Measurements from ENCODE around the gene MTCL3.

DNA sequence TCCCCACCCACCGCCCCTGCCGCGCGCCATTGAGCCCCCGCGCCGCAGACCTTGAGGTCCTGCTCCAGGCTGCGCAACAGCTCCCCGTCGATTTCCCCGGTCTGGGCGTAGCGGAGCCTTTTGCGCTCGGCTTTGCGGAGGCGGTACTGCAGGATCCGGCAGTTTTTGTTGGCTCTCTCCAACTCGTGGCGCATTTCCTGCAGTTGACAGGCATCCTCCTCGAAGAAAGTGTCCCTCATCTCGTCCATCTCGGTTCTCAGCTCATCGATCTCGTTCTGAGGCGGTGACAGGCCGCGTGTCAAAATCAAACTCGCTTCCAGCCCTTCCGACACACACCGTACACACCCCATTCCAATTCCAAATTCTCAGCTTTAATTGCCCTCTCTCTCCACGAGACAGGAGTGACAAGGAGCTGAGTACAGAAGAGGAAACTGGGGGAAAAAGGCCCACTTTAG, 4.3 kb downstream of the MTCL3 start:
- TF ChIP-seq POLR2A (IDR thresholded peaks at IDR 0.05) (no peak), CTCF (IDR thresholded peaks at IDR 0.05 in 8 of 11, conservative IDR thresholded peaks at IDR 0.05 in 3 of 11) (no peak)

Measured in spleen (tissue), 7 donors.